ENCODE results near the gene ITGA6.

- TF ChIP-seq CTCF (IDR thresholded peaks at IDR 0.05; ENCODE audit: poor library complexity, severe bottlenecking): no peak
- no peak for TF ChIP-seq POLR2AphosphoS5 (IDR thresholded peaks at IDR 0.05)
- TF ChIP-seq EZH2 (IDR thresholded peaks at IDR 0.05; ENCODE audit: borderline replicate concordance, insufficient read depth, low read length, poor library complexity, severe bottlenecking): no peak
- TF ChIP-seq RAD21 (conservative IDR thresholded peaks at IDR 0.05): no peak
- TF ChIP-seq TAF1 (IDR thresholded peaks at IDR 0.05; ENCODE audit: low read depth): no peak
- TF ChIP-seq REST (IDR thresholded peaks at IDR 0.05; ENCODE audit: borderline replicate concordance): no peak
These were observed 25.2 kb upstream of the ITGA6 start for GRCh38 chr2:172402198-172402597.

All from neural cell (in vitro differentiated cells).